ENCODE measurements around the gene COL8A1. TPM values are rescaled to one million over a fixed set of nuclear protein-coding genes. Genes with fewer than 3 reads are reported as not detected.
A peak's percentile ranks its signal among the peaks of the same experiment; 100 is the strongest.

Gene COL8A1
- total and polyA plus RNA-seq, 2 experiments from 2014 or later: 0.41 to 2.4 TPM

- TF ChIP-seq EZH2 (IDR thresholded peaks at IDR 0.05; ENCODE audit: borderline replicate concordance) (no peak), EZH2phosphoT487 (IDR thresholded peaks at IDR 0.05; ENCODE audit: low read depth, severe bottlenecking, unreplicated experiment) (no peak), CTCF (IDR thresholded peaks at IDR 0.05; ENCODE audit: poor library complexity) (no peak)
- WGBS (ENCODE audit: low lambda C conversion rate, missing lambda C conversion rate): 73% methylated on average over 2 of the region's 2 CpGs
Measured at GRCh38 chr3:99741588-99741987, 103.2 kb downstream of the COL8A1 start.

DNA sequence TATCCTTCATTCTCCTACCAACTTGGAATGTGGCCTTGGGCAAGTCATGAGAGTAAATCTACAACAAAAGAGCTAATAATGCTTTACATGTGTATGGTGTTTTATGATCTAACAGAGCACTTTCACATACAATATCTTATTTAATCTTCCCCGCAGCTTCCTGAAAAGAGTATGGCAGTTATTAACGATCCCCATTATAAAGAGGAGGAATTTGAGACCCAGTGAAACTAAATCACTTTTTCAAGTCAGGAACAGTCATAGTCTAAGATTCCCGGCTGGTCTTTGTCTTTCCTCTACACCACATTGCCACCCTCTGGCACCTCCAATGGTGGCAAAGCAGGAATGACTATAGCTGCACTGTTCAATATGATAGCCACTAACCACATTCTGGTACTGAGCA lies 109.5 kb downstream of the COL8A1 start:
- no peaks in the 10 kb centered on the region for H3K9me2 ChIP-seq (replicated peaks; ENCODE audit: insufficient read depth)
- TF ChIP-seq EZH2phosphoT487 (IDR thresholded peaks at IDR 0.05; ENCODE audit: low read depth, severe bottlenecking, unreplicated experiment): no peak
- TF ChIP-seq EZH2 (IDR thresholded peaks at IDR 0.05; ENCODE audit: borderline replicate concordance): no peak
- TF ChIP-seq CTCF (IDR thresholded peaks at IDR 0.05; ENCODE audit: poor library complexity): peak; percentile 43
- 46% methylated on average over 3 of the region's 3 CpGs for WGBS (ENCODE audit: low lambda C conversion rate, missing lambda C conversion rate)
- no peaks in the 10 kb centered on the region for H3K79me2 ChIP-seq
- no peak overlapping the region for H2AFZ ChIP-seq
- no peak overlapping the region for H3K27ac ChIP-seq
- no peaks in the 10 kb centered on the region for H3K9me3 ChIP-seq (ENCODE audit: low read depth)
- no peak overlapping the region for H3K4me3 ChIP-seq
- DNase-seq (ENCODE audit: low spot score): peak; percentile 28
- no peaks in the 10 kb centered on the region for H3K4me1 ChIP-seq (ENCODE audit: insufficient read depth)
- H3K27me3 ChIP-seq: no peaks in the 10 kb centered on the region
- no peaks in the 10 kb centered on the region for H3K36me3 ChIP-seq (replicated peaks; ENCODE audit: insufficient read depth, low read depth)
- no peaks in the 10 kb centered on the region for H4K20me1 ChIP-seq (ENCODE audit: insufficient read depth, poor library complexity, severe bottlenecking)
- no peak overlapping the region for H3K4me2 ChIP-seq

More at GRCh38 chr3:99741588-99741987, 103.2 kb downstream of the COL8A1 start:
- no peaks in the 10 kb centered on the region for H3K9me2 ChIP-seq (replicated peaks; ENCODE audit: insufficient read depth)
- H2AFZ ChIP-seq: no peak overlapping the region
- H3K27ac ChIP-seq: no peak overlapping the region
- no peaks in the 10 kb centered on the region for H3K36me3 ChIP-seq (replicated peaks; ENCODE audit: insufficient read depth, low read depth)
- no peak overlapping the region for H3K4me2 ChIP-seq
- H4K20me1 ChIP-seq (ENCODE audit: insufficient read depth, poor library complexity, severe bottlenecking): no peaks in the 10 kb centered on the region
- H3K4me3 ChIP-seq: no peak overlapping the region
- H3K9me3 ChIP-seq (ENCODE audit: low read depth): no peaks in the 10 kb centered on the region
- no peaks in the 10 kb centered on the region for H3K4me1 ChIP-seq (ENCODE audit: insufficient read depth)
- DNase-seq (ENCODE audit: low spot score): no peak
- no peaks in the 10 kb centered on the region for H3K27me3 ChIP-seq
- H3K79me2 ChIP-seq: no peaks in the 10 kb centered on the region

GRCh38 chr3:99751649-99752048 lies 113.3 kb downstream of the COL8A1 start:
- Histone ChIP-seq H3K79me2 (no peaks in the 10 kb centered on the region), H3K27me3 (no peaks in the 10 kb centered on the region), H2AFZ (no peak overlapping the region), H3K27ac (no peak overlapping the region), H3K4me1 (ENCODE audit: insufficient read depth) (no peaks in the 10 kb centered on the region), H3K9me2 (replicated peaks; ENCODE audit: insufficient read depth) (no peaks in the 10 kb centered on the region), H3K9me3 (ENCODE audit: low read depth) (no peaks in the 10 kb centered on the region), H3K36me3 (replicated peaks; ENCODE audit: insufficient read depth, low read depth) (no peaks in the 10 kb centered on the region), H3K4me2 (no peak overlapping the region), H4K20me1 (ENCODE audit: insufficient read depth, poor library complexity, severe bottlenecking) (no peaks in the 10 kb centered on the region), H3K4me3 (no peak overlapping the region)
- TF ChIP-seq CTCF (IDR thresholded peaks at IDR 0.05; ENCODE audit: poor library complexity): no peak
- no peak for TF ChIP-seq EZH2 (IDR thresholded peaks at IDR 0.05; ENCODE audit: borderline replicate concordance)
- TF ChIP-seq EZH2phosphoT487 (IDR thresholded peaks at IDR 0.05; ENCODE audit: low read depth, severe bottlenecking, unreplicated experiment): no peak
- no peak for DNase-seq (ENCODE audit: low spot score)
- 85% methylated on average over 4 of the region's 4 CpGs for WGBS (ENCODE audit: low lambda C conversion rate, missing lambda C conversion rate)
